Endometrial microvascular endothelial cells (primary cell): Measurements from ENCODE around the gene ERBB4. TPM values are rescaled to one million over a fixed set of nuclear protein-coding genes. Genes with fewer than 3 reads are reported as not detected.
"Not testable (repeated sequence)": the region's sequence is repeated elsewhere in the genome, so short reads cannot be mapped to it uniquely, and the experiment has no call there.

Source experiments
- in situ Hi-C: cut with HindIII; loops from 2 replicates; pipeline ENCODE4 v1.10.0; 2017; ENCODE audit warnings: low sequenced_read_pairs, low pct_unique_long_range_greater_than_20kb; ENCODE audit errors: inconsistent ontology term
- total RNA-seq: library from RNA; depleted of rRNA; stranded (reverse); fragments of >200 nt; gene quantifications from one replicate; pipeline ENCODE4 v1.2.3, GENCODE V29; 2015; ENCODE audit errors: inconsistent ontology term

ERBB4 gene
- total RNA-seq, 1 donor from 2014 or later, result not detected

DNA sequence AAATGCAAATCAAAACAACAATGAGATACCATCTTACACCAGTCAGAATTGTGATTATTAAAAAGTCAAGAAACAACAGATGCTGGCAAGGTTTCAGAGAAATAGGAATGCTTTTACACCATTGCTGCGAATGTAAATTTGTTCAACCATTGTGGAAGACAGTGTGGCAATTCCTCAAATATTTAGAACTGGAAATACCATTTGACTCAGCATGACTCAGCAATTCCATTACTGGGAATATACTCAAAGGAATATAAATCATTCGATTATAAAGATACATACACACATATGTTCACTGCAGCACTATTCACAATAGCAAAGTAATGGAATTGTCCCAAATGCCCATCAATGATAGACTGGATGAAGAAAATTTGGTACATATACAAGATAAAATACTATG, 516.7 kb downstream of the ERBB4 start:
- in situ Hi-C loops, result no loop called here

DNA sequence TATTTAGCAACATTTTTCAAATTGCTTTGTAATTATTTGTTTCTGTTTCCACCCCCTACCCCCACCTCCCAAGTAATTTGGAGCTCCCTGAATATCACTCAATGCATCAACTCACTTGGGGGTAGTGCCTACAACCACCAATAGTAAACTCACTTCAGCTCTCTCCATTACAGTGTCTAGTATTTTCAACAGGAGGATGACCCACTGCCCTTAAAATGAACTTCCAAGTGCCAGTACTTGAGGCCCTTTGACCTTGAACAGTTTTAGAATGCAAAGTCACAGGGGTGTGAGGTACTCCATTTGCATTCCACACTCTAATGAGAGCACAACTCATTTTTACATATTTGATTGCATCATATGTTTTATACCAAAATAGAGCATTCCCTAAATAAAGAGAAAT, 523.0 kb downstream of the ERBB4 start:
- in situ Hi-C loops, result no loop called here

GRCh38 chr2:212013626-212014025, 525.0 kb downstream of the ERBB4 start:
- in situ Hi-C loops, result no loop called here

DNA sequence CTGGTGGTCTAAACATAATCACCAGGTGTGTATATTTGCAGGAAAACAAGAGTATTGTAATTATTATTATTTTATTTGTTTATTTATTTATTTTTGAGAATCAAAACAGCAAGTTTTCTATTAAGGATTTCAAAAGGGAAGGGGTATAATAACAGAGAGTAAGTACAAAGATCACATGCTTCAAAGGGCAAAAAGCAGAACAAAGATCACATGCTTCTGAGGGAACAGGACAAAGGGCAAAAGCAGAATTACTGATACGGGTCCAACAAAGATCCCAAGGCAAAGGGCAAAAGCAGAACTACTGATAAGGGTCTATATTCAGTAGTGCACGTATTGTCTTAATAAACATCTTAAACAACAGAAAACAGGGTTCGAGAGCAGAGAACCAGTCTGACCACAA, 528.3 kb downstream of the ERBB4 start:
- in situ Hi-C loops, result not testable (repeated sequence)

GRCh38 chr2:212007972-212008371, 530.6 kb downstream of the ERBB4 start:
- in situ Hi-C loops, result no loop called here

- in situ Hi-C loops, result no loop called here
Measured at GRCh38 chr2:212005085-212005671, 533.4 kb downstream of the ERBB4 start.

GRCh38 chr2:212001325-212001724, 537.3 kb downstream of the ERBB4 start:
- in situ Hi-C loops, result no loop called here

DNA sequence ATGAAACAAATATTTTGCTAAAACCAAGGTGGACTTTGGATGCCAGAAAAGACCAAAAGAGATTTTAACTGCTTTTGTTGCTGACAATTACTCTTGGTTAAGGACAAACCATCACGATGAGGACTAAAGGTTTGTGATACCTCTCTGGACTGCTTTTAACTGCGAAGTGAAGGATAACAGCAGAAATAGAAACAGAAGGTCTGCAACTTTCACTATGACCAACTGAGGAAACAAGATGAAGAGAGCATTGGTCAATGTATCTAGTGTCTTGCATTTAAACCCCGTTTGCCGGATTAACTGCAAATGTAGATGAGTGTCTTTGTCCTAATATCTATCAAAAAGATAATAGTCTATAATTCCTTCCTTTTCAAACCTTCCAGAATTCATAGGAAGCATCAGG, 541.7 kb downstream of the ERBB4 start:
- in situ Hi-C loops, result no loop called here

DNA sequence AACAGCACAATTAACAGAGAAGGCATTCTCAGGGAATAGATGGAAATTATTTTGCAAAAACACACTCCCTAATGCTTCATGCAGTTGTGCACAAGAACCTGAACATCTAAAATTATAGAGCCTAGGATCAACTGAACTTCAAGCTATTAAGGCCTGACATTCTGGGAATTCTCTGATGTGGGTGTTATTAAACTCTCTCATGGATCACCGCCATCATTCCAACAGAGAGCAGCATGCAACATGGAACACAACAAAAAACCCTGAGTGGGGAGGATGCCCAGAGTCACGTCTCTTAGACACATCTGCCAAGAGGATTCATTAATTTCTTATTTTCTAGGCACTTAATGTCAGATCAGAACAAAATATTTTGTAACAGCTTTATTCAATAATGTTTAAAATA, 543.8 kb downstream of the ERBB4 start:
- in situ Hi-C loops, result no loop called here

- in situ Hi-C loops, result no loop called here
Measured at GRCh38 chr2:211990335-211990734, 548.3 kb downstream of the ERBB4 start.

DNA sequence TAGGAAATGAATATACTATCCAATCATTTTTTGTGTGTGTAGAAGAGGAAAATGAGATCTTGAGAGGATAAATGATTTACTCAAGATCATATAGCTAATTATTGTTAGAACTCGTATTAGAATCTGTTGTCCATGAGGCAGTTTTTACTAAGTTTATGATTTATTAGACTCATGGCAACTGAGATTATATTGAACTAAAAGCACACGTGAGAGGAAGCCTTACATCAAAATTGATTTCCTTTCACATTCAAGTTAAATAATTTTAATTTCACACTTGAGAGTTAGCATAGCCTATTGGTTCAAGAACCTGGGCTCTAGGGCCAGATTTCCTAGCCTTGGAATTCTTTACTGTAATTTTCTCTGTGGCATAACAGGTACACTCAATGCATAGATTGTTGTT, 552.3 kb downstream of the ERBB4 start:
- in situ Hi-C loops, result no loop called here

DNA sequence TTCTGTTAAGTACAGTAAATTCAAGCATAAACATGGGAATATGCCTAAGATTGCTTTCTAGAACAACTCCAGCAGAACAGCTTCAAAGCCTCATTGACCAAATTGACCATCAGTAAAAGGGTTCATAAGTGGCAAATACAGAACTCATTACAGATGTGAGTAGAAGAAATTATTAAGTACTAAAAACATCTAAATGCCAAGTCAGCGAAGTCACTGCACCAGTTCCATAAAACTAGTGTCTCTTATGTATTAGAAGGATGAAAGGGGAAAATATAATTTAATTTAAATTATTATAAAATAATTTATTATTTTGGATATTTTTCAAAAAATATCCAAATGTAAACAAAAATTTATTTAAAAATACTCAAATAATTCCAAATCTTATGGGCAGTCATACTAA, 553.2 kb downstream of the ERBB4 start:
- in situ Hi-C loops, result no loop called here

DNA sequence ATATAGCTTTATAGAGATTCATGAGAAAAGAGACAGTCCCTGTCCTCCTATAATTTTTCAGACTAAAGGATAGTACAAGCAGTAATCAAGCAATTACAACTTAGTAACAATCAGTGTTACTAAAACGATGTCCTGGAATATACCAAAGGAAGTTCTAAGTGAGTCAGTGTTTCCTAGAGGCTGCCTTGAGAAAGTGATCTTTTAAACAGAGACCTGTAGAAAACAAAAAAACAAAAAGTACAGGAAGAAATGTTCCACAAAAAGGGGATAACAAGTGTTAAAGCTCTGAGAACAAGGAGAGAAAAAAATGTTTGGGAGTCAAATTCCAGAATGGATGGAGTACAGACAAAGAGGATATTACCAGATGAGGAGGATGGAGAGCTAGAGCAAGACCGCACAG, 556.4 kb downstream of the ERBB4 start:
- in situ Hi-C loops, result no loop called here

DNA sequence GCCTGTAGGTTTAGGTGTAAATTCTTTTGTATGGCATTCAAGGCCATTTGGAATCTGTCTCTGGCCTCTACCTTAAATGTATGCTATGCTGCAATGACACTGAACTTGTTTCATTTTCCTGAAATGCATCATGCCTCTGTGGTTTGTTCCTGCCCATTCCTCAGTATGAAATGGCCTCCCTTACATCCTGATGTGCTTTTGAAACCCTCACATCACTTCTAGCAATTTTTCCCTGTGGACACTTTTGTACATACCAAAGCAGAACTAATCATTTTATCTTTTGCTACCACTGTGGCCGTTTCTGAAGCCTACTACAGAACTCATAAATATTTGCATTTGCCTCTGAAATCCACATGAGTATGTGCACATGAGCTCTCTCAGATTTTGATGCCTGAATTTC, 557.2 kb downstream of the ERBB4 start:
- in situ Hi-C loops, result no loop called here

GRCh38 chr2:211976076-211976475, 562.5 kb downstream of the ERBB4 start:
- in situ Hi-C loops, result no loop called here

DNA sequence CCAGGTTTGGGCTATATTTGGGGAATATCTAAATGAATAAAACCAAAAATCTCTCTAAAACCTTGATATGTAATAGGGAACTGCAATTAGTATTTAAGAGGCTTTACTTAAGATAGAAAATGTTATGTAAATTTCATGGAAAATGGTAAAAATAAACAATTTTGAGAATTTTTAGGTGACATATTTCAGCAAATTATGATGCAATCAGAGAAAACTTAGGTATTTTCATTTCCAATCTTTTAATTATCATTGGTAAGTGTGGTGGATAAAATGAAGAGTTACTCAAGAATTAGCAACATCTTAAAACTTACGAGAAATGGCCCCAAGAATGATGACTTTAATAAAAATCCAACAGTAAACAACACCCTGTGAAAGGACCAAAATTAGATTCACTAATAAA, 571.4 kb downstream of the ERBB4 start:
- in situ Hi-C loops, result no loop called here

GRCh38 chr2:211963969-211964368, 574.6 kb downstream of the ERBB4 start:
- in situ Hi-C loops, result no loop called here

DNA sequence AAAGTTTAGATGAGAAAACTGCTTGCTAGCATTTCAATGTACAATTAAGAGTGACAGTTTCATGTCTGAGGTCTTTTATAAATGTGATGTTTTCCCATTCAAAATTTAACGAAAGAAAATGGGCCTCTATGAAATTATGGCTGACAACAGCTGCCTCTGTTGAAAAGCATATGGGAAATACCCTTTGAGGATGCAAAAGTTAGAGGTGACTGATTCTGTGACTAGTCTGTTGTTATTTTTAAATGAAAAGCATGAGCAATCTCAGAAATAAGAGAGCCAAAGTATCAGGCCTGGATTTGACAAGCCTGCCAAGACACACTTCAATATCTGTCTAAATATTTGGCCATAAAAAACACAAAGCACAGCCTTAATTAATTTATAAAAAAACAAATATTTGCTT, 580.8 kb downstream of the ERBB4 start:
- in situ Hi-C loops, result no loop called here

- in situ Hi-C loops, result no loop called here
Measured at GRCh38 chr2:211955648-211956047, 583.0 kb downstream of the ERBB4 start.

DNA sequence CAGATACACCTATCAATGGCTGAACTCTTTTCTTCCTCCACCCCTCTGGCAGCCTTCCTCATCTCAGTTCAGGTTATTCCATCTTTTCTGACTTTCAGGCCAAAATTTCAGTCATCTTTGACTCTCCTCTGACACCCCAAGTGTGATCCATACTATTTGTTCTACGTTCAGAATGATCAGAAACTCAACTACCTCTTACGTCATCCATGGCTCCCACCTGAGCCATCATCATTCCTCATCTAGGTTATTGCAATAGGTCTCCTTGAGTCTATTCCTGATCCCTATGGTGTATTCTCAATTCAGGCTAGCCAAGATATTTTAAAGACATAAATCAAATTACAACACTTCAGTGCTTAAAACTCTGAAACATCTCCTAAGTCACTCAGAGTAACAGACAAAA, 589.7 kb downstream of the ERBB4 start:
- in situ Hi-C loops, result no loop called here

- in situ Hi-C loops, result no loop called here
Measured at GRCh38 chr2:211946960-211947359, 591.6 kb downstream of the ERBB4 start.
